ENCODE data around the gene TRPM3.

GRCh38 chr9:70496244-70496643 is 625.2 kb downstream of the TRPM3 start:
- TF ChIP-seq CTCF (conservative IDR thresholded peaks at IDR 0.05 in 1 of 2, IDR thresholded peaks at IDR 0.05 in 1 of 2; ENCODE audit: extremely low read depth in 1 of 2, insufficient read depth in 1 of 2, low read depth in 1 of 2, low read length in 2 of 2) (no peak), EZH2 (IDR thresholded peaks at IDR 0.05; ENCODE audit: borderline replicate concordance, low read length) (no peak)
